ENCODE results near the gene ATP6V0A4. TPM values are rescaled to one million over a fixed set of nuclear protein-coding genes. Genes with fewer than 3 reads are reported as not detected.

The ATP6V0A4 gene
- total RNA-seq, 1 donor from 2014 or later, result not detected

- Histone ChIP-seq H3K4me3 (no peak overlapping the region), H3K9me3 (replicated peaks) (no peaks in the 10 kb centered on the region), H3K4me1 (no peaks in the 10 kb centered on the region), H3K27ac (replicated peaks) (no peak overlapping the region), H3K27me3 (ENCODE audit: low read depth) (peaks cover 5% of the 10 kb centered on the region), H3K36me3 (no peaks in the 10 kb centered on the region)
- intact Hi-C loops (cut with micrococcal nuclease), result no loop called here
- TF ChIP-seq CTCF (IDR thresholded peaks at IDR 0.05; ENCODE audit: borderline replicate concordance), result no peak
- no peak for DNase-seq
Observed at GRCh38 chr7:138828302-138828701, 30.3 kb upstream of the ATP6V0A4 start.

GRCh38 chr7:138825049-138825721 is 27.2 kb upstream of the ATP6V0A4 start:
- Histone ChIP-seq H3K27ac (replicated peaks) (no peak overlapping the region), H3K9me3 (replicated peaks) (no peaks in the 10 kb centered on the region), H3K4me3 (no peak overlapping the region), H3K36me3 (no peaks in the 10 kb centered on the region), H3K27me3 (ENCODE audit: low read depth) (peaks cover 5% of the 10 kb centered on the region), H3K4me1 (no peaks in the 10 kb centered on the region)
- DNase-seq, result no peak
- no peak for TF ChIP-seq CTCF (IDR thresholded peaks at IDR 0.05; ENCODE audit: borderline replicate concordance)
- intact Hi-C loops (cut with micrococcal nuclease), result no loop called here

GRCh38 chr7:138822867-138823535 is 25.0 kb upstream of the ATP6V0A4 start:
- Histone ChIP-seq H3K4me3 (no peak overlapping the region), H3K9me3 (replicated peaks) (no peaks in the 10 kb centered on the region), H3K27me3 (ENCODE audit: low read depth) (peaks cover 5% of the 10 kb centered on the region), H3K36me3 (no peaks in the 10 kb centered on the region), H3K4me1 (no peaks in the 10 kb centered on the region), H3K27ac (replicated peaks) (no peak overlapping the region)
- intact Hi-C loops (cut with micrococcal nuclease), result no loop called here
- no peak for TF ChIP-seq CTCF (IDR thresholded peaks at IDR 0.05; ENCODE audit: borderline replicate concordance)
- DNase-seq, result no peak

GRCh38 chr7:138821912-138822311 is 23.9 kb upstream of the ATP6V0A4 start:
- intact Hi-C loops (cut with micrococcal nuclease), result no loop called here
- Histone ChIP-seq H3K27ac (replicated peaks) (no peak overlapping the region), H3K36me3 (no peaks in the 10 kb centered on the region), H3K4me1 (no peaks in the 10 kb centered on the region), H3K27me3 (ENCODE audit: low read depth) (peaks cover 5% of the 10 kb centered on the region), H3K9me3 (replicated peaks) (no peaks in the 10 kb centered on the region), H3K4me3 (no peak overlapping the region)
- no peak for TF ChIP-seq CTCF (IDR thresholded peaks at IDR 0.05; ENCODE audit: borderline replicate concordance)
- DNase-seq, result no peak

- no peak for TF ChIP-seq CTCF (IDR thresholded peaks at IDR 0.05; ENCODE audit: borderline replicate concordance)
- no peak for DNase-seq
- intact Hi-C loops (cut with micrococcal nuclease), result no loop called here
Observed at GRCh38 chr7:138819625-138820024, 21.6 kb upstream of the ATP6V0A4 start.

More at GRCh38 chr7:138819625-138820024, 21.6 kb upstream of the ATP6V0A4 start:
- H3K4me3 ChIP-seq, result no peak overlapping the region
- H3K9me3 ChIP-seq (replicated peaks), result no peaks in the 10 kb centered on the region
- H3K36me3 ChIP-seq, result no peaks in the 10 kb centered on the region
- no peaks in the 10 kb centered on the region for H3K4me1 ChIP-seq
- H3K27ac ChIP-seq (replicated peaks), result no peak overlapping the region
- H3K27me3 ChIP-seq (ENCODE audit: low read depth), result no peaks in the 10 kb centered on the region
